Thoracic aorta (tissue), 2 donors: ENCODE results near the gene TTC9. TPM values are rescaled to one million over a fixed set of nuclear protein-coding genes. Genes with fewer than 3 reads are reported as not detected.

Experiments used
- ATAC-seq: fragments of 150-250 bp; one replicate; pipeline ENCODE4 v1.8.0; 2017; ENCODE audit warnings: low read depth; ENCODE audit not compliant: insufficient number of reproducible peaks, low FRiP score
- DNase-seq: peaks from one replicate; pipeline ENCODE4 v3.0.0-alpha.2; 2020; ENCODE audit warnings: low spot score
- H3K27ac ChIP-seq, 2 donors: fragments of 200-600 bp; sonication (generic); 1 replicate in 1 of 2; 2 replicates in 1 of 2; pipeline ENCODE4 v1.5.1; 2016; ENCODE audit warnings: mild to moderate bottlenecking in 2 of 2, moderate library complexity in 2 of 2
- H3K27me3 ChIP-seq: fragments of 200-600 bp; sonication (generic); replicated peaks from 2 replicates; pipeline ENCODE4 v1.6.0; 2016; ENCODE audit warnings: mild to moderate bottlenecking; ENCODE audit not compliant: insufficient read depth
- H3K36me3 ChIP-seq: fragments of 200-600 bp; sonication (generic); one replicate; pipeline ENCODE4 v1.5.1; 2016
- H3K4me1 ChIP-seq, 2 donors: fragments of 200-600 bp; sonication (generic); 1 replicate in 1 of 2; 2 replicates in 1 of 2; pipeline versions ENCODE4 v1.5.1 to v1.6.0; 2016; ENCODE audit warnings: low read depth in 2 of 2, mild to moderate bottlenecking in 1 of 2; ENCODE audit not compliant: control insufficient read depth in 1 of 2
- H3K4me3 ChIP-seq: fragments of 200-600 bp; sonication (generic); 2 replicates; pipeline ENCODE4 v1.5.1; 2016; ENCODE audit warnings: mild to moderate bottlenecking
- H3K9me3 ChIP-seq: fragments of 200-600 bp; sonication (generic); 2 replicates; pipeline ENCODE4 v1.5.1; 2016
- CTCF ChIP-seq: fragments of 200-600 bp; sonication (generic); IDR thresholded peaks from one replicate; pipeline ENCODE4 v1.5.1; 2019; ENCODE audit warnings: antibody characterized with exemption
- total RNA-seq, 2 donors: library from RNA; depleted of rRNA; stranded (reverse); fragments of >200 nt; gene quantifications; one replicate each; pipeline versions ENCODE4 v1.1.0 to v1.2.3, GENCODE V29; 2016

Gene TTC9
- total RNA-seq, 2 donors from 2014 or later, result 2.0 to 4.7 TPM

GRCh38 chr14:70721542-70721941 lies 79.8 kb downstream of the TTC9 start:
- TF ChIP-seq CTCF, result no peak
- Histone ChIP-seq H3K36me3 (no peaks in the 10 kb centered on the region), H3K4me1 (no peaks in the 10 kb centered on the region), H3K27me3 (no peaks in the 10 kb centered on the region), H3K27ac (no peak overlapping the region), H3K4me3 (no peak overlapping the region), H3K9me3 (no peaks in the 10 kb centered on the region)
- DNase-seq (no peak), ATAC-seq (no peak)

GRCh38 chr14:70722418-70722817 lies 80.7 kb downstream of the TTC9 start:
- ATAC-seq, result no peak
- DNase-seq, result no peak
- Histone ChIP-seq H3K36me3 (no peaks in the 10 kb centered on the region), H3K4me1 (no peaks in the 10 kb centered on the region), H3K27ac (no peak overlapping the region), H3K4me3 (no peak overlapping the region), H3K9me3 (no peaks in the 10 kb centered on the region), H3K27me3 (no peaks in the 10 kb centered on the region)
- no peak for TF ChIP-seq CTCF

GRCh38 chr14:70723276-70723675 lies 81.6 kb downstream of the TTC9 start:
- Histone ChIP-seq H3K27ac (no peak overlapping the region), H3K27me3 (no peaks in the 10 kb centered on the region), H3K36me3 (no peaks in the 10 kb centered on the region), H3K4me3 (no peak overlapping the region), H3K9me3 (no peaks in the 10 kb centered on the region), H3K4me1 (no peaks in the 10 kb centered on the region)
- no peak for DNase-seq
- ATAC-seq, result no peak
- no peak for TF ChIP-seq CTCF

- no peak for TF ChIP-seq CTCF
- H3K27me3 ChIP-seq, result no peaks in the 10 kb centered on the region
- H3K4me3 ChIP-seq, result no peak overlapping the region
- H3K27ac ChIP-seq, result no peak overlapping the region
- ATAC-seq (no peak), DNase-seq (no peak)
- H3K4me1 ChIP-seq, result no peaks in the 10 kb centered on the region
- H3K9me3 ChIP-seq, result no peaks in the 10 kb centered on the region
- no peaks in the 10 kb centered on the region for H3K36me3 ChIP-seq
Observed at GRCh38 chr14:70724110-70724509, 82.4 kb downstream of the TTC9 start.

GRCh38 chr14:70724944-70725343 lies 83.2 kb downstream of the TTC9 start:
- Histone ChIP-seq H3K4me3 (no peak overlapping the region), H3K4me1 (no peaks in the 10 kb centered on the region), H3K27ac (no peak overlapping the region), H3K9me3 (no peaks in the 10 kb centered on the region), H3K36me3 (no peaks in the 10 kb centered on the region), H3K27me3 (no peaks in the 10 kb centered on the region)
- no peak for ATAC-seq
- DNase-seq, result no peak
- no peak for TF ChIP-seq CTCF

Other genes with a start within 250 kb of the TTC9 start
- 10 to 100 TPM; 24.1 to 24.8 TPM for gene SYNJ2BP, start 224.8 kb upstream of the TTC9 start, total RNA-seq
- gene ADAM21, start 189.7 kb upstream of the TTC9 start, total RNA-seq, result under 1 TPM in 1 of 2 donors, not detected in 1; 0.14 TPM
- gene ADAM20, start 106.9 kb upstream of the TTC9 start, total RNA-seq, result 1 to 10 TPM; 1.9 to 3.5 TPM
- gene MED6, start 41.3 kb upstream of the TTC9 start, total RNA-seq, result 10 to 100 TPM; 16.5 to 50.7 TPM
- gene MAP3K9, start 167.6 kb downstream of the TTC9 start, total RNA-seq, result 1 to 10 TPM in 1 of 2 donors, under 1 TPM in 1; 0.63 to 1.1 TPM